ENCODE measurements around the gene ALOX15B.
"Not testable (repeated sequence)": the region's sequence is repeated elsewhere in the genome, so short reads cannot be mapped to it uniquely, and the experiment has no call there.

The ALOX15B gene

GRCh38 chr17:8076502-8077266, 37.8 kb downstream of the ALOX15B start:
- H3K4me3 ChIP-seq (ENCODE audit: low read length): no peak overlapping the region
- TF ChIP-seq, protein P1, sequence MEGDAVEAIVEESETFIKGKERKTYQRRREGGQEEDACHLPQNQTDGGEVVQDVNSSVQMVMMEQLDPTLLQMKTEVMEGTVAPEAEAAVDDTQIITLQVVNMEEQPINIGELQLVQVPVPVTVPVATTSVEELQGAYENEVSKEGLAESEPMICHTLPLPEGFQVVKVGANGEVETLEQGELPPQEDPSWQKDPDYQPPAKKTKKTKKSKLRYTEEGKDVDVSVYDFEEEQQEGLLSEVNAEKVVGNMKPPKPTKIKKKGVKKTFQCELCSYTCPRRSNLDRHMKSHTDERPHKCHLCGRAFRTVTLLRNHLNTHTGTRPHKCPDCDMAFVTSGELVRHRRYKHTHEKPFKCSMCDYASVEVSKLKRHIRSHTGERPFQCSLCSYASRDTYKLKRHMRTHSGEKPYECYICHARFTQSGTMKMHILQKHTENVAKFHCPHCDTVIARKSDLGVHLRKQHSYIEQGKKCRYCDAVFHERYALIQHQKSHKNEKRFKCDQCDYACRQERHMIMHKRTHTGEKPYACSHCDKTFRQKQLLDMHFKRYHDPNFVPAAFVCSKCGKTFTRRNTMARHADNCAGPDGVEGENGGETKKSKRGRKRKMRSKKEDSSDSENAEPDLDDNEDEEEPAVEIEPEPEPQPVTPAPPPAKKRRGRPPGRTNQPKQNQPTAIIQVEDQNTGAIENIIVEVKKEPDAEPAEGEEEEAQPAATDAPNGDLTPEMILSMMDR (conservative IDR thresholded peaks at IDR 0.05; ENCODE audit: low read depth, low read length): no peak
- no peak for DNase-seq (ENCODE audit: low read depth)

DNA sequence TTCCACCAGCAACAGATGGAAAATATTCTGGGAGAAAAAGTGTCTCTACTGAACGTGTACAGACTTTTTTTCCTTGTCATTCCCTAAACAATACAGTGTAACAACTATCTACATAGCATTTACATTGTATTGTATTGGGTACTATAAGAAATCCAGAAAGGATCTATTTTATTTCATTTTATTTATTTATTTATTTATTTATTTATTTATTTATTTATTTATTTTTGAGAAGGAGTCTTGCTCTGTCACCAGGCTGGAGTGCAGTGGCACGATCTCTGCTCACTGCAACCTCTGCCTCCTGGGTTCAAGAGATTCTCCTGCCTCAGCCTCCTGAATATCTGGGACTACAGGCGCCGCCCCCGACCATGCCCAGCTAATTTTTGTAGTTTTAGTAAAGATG, 39.1 kb downstream of the ALOX15B start:
- not testable (repeated sequence) for DNase-seq (ENCODE audit: low read depth)

GRCh38 chr17:8079291-8080207, 40.7 kb downstream of the ALOX15B start:
- TF ChIP-seq, protein P1 (conservative IDR thresholded peaks at IDR 0.05; ENCODE audit: low read depth, low read length): peak; percentile 76
- DNase-seq (ENCODE audit: low read depth): no peak
- peak overlapping the region; percentile 42 for H3K4me3 ChIP-seq (ENCODE audit: low read length)

More for the DNA sequence above, 39.1 kb downstream of the ALOX15B start:
- H3K4me3 ChIP-seq (ENCODE audit: low read length): not testable (repeated sequence)

- no peak for DNase-seq (ENCODE audit: low read depth)
- no peak overlapping the region for H3K4me3 ChIP-seq (ENCODE audit: low read length)
- TF ChIP-seq, protein P1 (conservative IDR thresholded peaks at IDR 0.05; ENCODE audit: low read depth, low read length): no peak
Measured at GRCh38 chr17:8080208-8080798, 41.4 kb downstream of the ALOX15B start.

DNA sequence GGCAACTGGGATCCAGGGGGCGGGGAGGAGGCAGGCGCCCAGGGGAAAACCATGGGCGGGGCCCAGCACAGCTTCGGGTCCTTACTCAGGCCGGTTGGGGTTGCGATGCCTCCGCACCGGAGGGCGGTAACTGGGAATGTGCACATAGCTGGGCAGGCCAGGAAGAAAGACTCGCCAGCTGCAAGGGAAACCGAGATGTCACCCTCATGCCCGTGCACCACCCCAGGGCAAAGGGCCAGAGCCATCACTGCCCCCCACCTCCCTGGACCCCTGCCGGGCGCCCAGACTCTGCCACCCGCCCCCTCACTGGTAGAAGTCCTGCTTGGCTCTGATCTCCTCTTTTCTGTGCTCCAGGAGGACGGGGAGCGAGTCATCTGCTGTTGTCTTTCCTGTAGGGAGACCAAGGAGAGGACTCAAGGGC, 42.0 kb downstream of the ALOX15B start:
- DNase-seq (ENCODE audit: low read depth): no peak
- TF ChIP-seq, protein P1 (conservative IDR thresholded peaks at IDR 0.05; ENCODE audit: low read depth, low read length): no peak
- no peak overlapping the region for H3K4me3 ChIP-seq (ENCODE audit: low read length)

DNA sequence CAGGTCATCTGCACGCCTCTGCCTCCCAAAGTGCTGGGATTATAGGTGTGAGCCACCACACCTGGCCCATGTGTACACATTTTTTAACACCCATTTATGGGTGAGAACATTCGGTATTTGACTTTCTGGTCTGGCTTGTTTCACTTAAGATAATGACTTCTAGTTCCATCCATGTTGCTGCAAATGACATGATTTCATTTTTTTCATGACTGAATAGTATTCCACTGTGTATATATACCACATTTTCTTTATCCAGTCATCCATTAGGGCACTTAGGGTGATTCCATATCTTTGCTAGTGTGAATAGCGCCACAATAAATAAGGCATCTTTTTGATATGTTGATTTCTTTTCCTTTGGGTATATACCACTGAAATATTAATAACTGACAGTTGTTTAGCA, 43.0 kb downstream of the ALOX15B start:
- TF ChIP-seq, protein P1 (conservative IDR thresholded peaks at IDR 0.05; ENCODE audit: low read depth, low read length): no peak
- no peak overlapping the region for H3K4me3 ChIP-seq (ENCODE audit: low read length)
- no peak for DNase-seq (ENCODE audit: low read depth)

DNA sequence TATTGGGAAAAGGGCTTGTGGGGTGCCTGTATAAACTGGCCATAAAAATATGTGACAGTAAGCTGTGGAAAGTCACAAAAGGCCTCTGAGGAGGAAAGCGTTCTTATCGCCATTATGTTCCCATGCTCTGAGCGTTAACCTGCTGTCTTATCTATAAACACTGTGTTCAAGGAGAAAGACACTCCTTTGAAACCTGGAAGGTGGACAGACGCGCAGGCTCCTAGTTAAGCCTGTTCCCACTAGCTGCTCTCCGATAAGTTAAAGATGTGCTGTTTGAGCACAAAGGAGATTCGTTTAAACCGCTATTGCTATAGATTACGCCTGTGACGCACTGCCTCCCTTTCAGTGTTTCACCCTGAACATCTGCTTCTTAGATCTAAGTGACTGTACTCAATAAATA, 43.4 kb downstream of the ALOX15B start:
- no peak for DNase-seq (ENCODE audit: low read depth)
- TF ChIP-seq, protein P1 (conservative IDR thresholded peaks at IDR 0.05; ENCODE audit: low read depth, low read length): no peak
- no peak overlapping the region for H3K4me3 ChIP-seq (ENCODE audit: low read length)
